HUES6 (cell line): ENCODE data around the gene FADD.

Source experiments
- H3K27ac ChIP-seq: 2 replicates; pipeline ENCODE4 v1.7.0; 2013; ENCODE audit warnings: low read depth, mild to moderate bottlenecking, low read length, inconsistent platforms
- H3K27me3 ChIP-seq: 2 replicates; pipeline ENCODE4 v1.6.1; 2013; ENCODE audit warnings: low read length; ENCODE audit not compliant: control insufficient read depth, insufficient read depth
- H3K36me3 ChIP-seq: 2 replicates; pipeline ENCODE4 v1.6.1; 2013; ENCODE audit warnings: low read length; ENCODE audit not compliant: control insufficient read depth, insufficient read depth
- H3K4me1 ChIP-seq: 2 replicates; pipeline ENCODE4 v1.6.1; 2013; ENCODE audit warnings: low read length; ENCODE audit not compliant: control insufficient read depth, insufficient read depth
- H3K4me3 ChIP-seq: 2 replicates; pipeline ENCODE4 v1.5.1; 2013; ENCODE audit warnings: low read depth, low read length
- H3K9ac ChIP-seq: one replicate; pipeline ENCODE4 v1.6.1; 2013; ENCODE audit warnings: mild to moderate bottlenecking, low read length
- H3K9me3 ChIP-seq: 2 replicates; pipeline ENCODE4 v1.6.1; 2013; ENCODE audit warnings: low read depth, low read length; ENCODE audit not compliant: control insufficient read depth, insufficient read depth

FADD gene

GRCh38 chr11:70233962-70234361 lies 30.9 kb downstream of the FADD start:
- Histone ChIP-seq H3K4me1 (peaks cover 7% of the 10 kb centered on the region; the same call in 1 of the 2 replicates), H3K4me3 (no peak overlapping the region), H3K9ac (no peak overlapping the region), H3K27ac (no peak overlapping the region), H3K27me3 (no peaks in the 10 kb centered on the region), H3K36me3 (no peaks in the 10 kb centered on the region), H3K9me3 (no peaks in the 10 kb centered on the region)

DNA sequence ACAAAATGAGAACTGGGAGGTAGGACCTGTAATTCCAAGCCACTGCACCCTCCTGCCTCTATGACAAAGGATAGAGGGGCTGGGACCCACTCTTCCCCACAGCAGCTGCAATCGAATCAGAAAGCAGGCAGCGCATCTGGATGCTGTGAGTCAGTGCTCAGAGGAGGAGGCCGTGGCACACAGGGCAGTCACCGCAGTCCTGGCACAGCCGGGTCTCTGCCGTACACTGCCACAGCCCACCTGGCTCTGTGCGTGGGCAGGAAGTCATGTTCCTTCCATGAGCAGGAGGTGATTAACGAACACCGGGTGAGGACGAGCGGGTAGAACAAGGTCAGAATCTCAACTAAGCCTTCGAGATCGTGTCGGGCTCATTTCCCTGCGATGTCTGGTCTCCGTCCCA lies 37.2 kb downstream of the FADD start:
- no peak overlapping the region for H3K9ac ChIP-seq
- no peaks in the 10 kb centered on the region for H3K27me3 ChIP-seq
- no peak overlapping the region for H3K27ac ChIP-seq
- 0 out of 2 replicates have a peak, but pooled peaks cover 3% of the 10 kb centered on the region for H3K4me1 ChIP-seq
- no peaks in the 10 kb centered on the region for H3K9me3 ChIP-seq
- H3K36me3 ChIP-seq, result no peaks in the 10 kb centered on the region
- no peak overlapping the region for H3K4me3 ChIP-seq

DNA sequence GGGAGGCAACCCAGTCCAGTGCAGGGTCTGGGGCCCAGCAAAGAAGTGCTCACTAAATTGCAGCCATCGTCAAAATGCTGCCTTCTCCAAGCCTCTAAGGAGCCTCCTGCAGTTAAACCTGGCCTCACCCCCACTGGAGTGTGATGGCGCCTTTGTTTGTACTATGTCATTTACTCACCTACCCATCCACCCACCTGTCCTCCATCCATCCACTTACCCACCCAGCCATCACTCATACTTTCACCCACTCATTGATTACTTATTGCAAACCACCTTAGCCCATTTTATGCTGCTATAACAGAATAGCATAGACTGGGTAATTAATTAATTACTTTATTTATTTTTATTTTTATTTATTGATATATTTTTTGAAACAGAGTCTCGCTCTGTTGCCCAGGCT lies 38.6 kb downstream of the FADD start:
- no peak overlapping the region for H3K9ac ChIP-seq
- no peaks in the 10 kb centered on the region for H3K9me3 ChIP-seq
- no peaks in the 10 kb centered on the region for H3K36me3 ChIP-seq
- H3K4me1 ChIP-seq, result 0 out of 2 replicates have a peak, but pooled peaks cover 3% of the 10 kb centered on the region
- no peaks in the 10 kb centered on the region for H3K27me3 ChIP-seq
- no peak overlapping the region for H3K4me3 ChIP-seq
- H3K27ac ChIP-seq, result no peak overlapping the region

- Histone ChIP-seq H3K4me3 (no peak overlapping the region), H3K27ac (no peak overlapping the region)
These were observed 39.8 kb downstream of the FADD start for GRCh38 chr11:70242885-70243284.

DNA sequence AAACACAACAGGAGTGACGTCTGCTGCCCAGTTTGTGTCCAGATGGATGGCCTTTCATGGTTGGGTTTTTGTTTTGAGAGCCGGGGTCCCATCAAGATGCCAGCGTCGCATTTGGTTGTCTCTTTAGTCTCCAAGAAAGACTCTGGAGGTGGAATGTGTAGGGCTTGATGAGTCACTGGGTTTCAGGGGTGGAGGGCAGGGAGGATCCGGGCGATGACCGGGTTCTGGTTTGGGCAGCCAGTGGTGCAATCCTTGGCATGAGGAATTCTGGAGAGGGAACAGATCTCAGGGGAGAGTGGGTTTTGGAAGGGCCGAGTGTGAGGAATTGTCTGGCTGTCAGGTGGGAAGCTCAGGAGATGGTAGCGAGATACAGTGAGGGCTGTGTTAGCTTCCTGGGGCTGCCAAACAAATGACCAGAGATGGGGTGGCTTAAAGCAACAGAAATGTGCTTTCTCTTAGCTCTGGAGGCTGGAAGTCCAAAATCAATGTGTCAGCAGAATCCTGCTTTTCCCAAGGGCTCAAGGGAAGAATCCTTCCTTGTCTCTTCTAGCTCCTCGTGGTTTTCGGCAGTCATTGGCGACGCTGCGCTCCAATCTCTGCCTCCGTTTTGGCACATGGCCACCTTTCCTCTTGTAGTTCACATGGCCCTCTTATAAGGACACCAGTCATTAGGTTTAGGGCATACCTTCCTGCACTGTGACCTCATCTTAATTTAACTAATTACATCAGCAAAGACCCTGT lies 41.0 kb downstream of the FADD start:
- no peaks in the 10 kb centered on the region for H3K27me3 ChIP-seq

More at GRCh38 chr11:70242885-70243284, 39.8 kb downstream of the FADD start:
- H3K27me3 ChIP-seq, result no peaks in the 10 kb centered on the region
- H3K4me1 ChIP-seq, result peaks cover 8% of the 10 kb centered on the region
- no peaks in the 10 kb centered on the region for H3K36me3 ChIP-seq
- no peak overlapping the region for H3K9ac ChIP-seq
- no peaks in the 10 kb centered on the region for H3K9me3 ChIP-seq

DNA sequence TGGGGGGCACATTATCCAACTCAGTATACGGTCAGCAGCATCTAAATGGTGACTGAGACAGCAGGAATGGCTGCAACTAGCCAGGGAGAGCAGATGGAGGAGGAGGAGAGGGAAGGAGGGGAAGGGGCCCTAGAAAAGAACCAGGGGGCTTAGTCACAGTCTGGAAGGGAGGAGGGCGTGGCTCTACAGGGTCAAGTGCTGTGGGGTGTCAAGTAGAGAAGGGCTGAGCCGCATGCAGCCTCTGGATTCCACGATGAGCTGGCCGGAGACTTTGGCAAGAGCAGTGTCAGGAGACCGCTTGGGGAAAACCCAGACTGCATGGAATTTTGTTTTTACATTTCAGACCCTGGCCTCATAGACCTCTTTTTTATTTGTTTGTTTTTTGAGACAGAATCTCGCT lies 41.6 kb downstream of the FADD start:
- H3K9me3 ChIP-seq, result no peaks in the 10 kb centered on the region
- H3K9ac ChIP-seq, result no peak overlapping the region
- no peaks in the 10 kb centered on the region for H3K36me3 ChIP-seq
- H3K4me3 ChIP-seq, result no peak overlapping the region
- peaks cover 8% of the 10 kb centered on the region for H3K4me1 ChIP-seq
- H3K27ac ChIP-seq, result no peak overlapping the region
- no peaks in the 10 kb centered on the region for H3K27me3 ChIP-seq

More for the DNA sequence above, 41.0 kb downstream of the FADD start:
- no peaks in the 10 kb centered on the region for H3K9me3 ChIP-seq
- H3K9ac ChIP-seq, result no peak overlapping the region
- H3K4me3 ChIP-seq, result no peak overlapping the region
- H3K36me3 ChIP-seq, result no peaks in the 10 kb centered on the region
- H3K4me1 ChIP-seq, result peaks cover 8% of the 10 kb centered on the region
- H3K27ac ChIP-seq, result no peak overlapping the region

DNA sequence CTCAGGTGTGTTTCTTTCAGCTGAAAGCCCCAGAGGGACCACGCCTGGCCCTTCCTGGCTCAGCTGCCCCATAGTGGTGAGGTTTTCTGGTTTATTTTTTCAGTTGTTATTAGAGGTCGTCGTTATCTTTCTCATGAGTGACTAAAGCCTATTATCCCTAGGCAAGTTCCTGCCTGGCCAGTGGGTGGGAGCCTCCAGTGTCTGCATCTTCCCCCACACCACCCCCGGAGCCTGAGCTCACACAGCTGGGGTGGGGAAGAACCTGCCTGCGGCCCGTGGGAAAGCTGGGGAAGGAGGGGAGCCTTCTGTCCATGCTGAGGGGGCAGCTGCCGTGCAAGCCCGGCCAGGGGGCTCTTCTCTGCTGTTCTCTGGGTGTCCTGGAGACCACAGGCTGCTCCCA lies 43.1 kb downstream of the FADD start:
- H3K36me3 ChIP-seq, result no peaks in the 10 kb centered on the region
- H3K27ac ChIP-seq, result no peak overlapping the region
- H3K9me3 ChIP-seq, result no peaks in the 10 kb centered on the region
- no peaks in the 10 kb centered on the region for H3K27me3 ChIP-seq
- no peak overlapping the region for H3K9ac ChIP-seq
- peaks cover 8% of the 10 kb centered on the region for H3K4me1 ChIP-seq
- no peak overlapping the region for H3K4me3 ChIP-seq

- Histone ChIP-seq H3K9ac (no peak overlapping the region), H3K36me3 (no peaks in the 10 kb centered on the region), H3K4me1 (peaks cover 12% of the 10 kb centered on the region), H3K27ac (no peak overlapping the region), H3K9me3 (no peaks in the 10 kb centered on the region), H3K4me3 (no peak overlapping the region), H3K27me3 (no peaks in the 10 kb centered on the region)
These were observed 44.1 kb downstream of the FADD start for GRCh38 chr11:70247042-70247709.

DNA sequence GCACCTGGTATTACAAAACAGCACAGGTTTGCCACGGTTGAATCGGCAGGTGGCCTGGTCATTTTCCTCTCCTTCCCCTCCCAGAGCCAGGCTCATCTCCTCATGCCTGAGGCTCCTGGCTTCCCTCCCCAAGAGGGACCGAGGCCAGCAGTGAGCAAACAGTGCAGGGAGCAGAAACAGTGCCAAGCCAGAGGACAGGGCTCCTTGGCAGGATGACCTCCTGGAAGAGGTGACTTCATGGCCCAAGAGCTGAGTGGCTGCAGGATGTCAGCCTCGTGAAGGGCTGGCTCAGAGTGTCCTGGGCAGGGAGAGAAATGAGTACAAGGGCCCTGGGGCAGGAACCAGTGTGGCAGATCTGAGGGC lies 44.6 kb downstream of the FADD start:
- H3K9me3 ChIP-seq, result no peaks in the 10 kb centered on the region
- H3K4me1 ChIP-seq, result peaks cover 12% of the 10 kb centered on the region
- no peak overlapping the region for H3K9ac ChIP-seq
- no peak overlapping the region for H3K4me3 ChIP-seq
- H3K27me3 ChIP-seq, result no peaks in the 10 kb centered on the region
- no peak overlapping the region for H3K27ac ChIP-seq
- H3K36me3 ChIP-seq, result no peaks in the 10 kb centered on the region

DNA sequence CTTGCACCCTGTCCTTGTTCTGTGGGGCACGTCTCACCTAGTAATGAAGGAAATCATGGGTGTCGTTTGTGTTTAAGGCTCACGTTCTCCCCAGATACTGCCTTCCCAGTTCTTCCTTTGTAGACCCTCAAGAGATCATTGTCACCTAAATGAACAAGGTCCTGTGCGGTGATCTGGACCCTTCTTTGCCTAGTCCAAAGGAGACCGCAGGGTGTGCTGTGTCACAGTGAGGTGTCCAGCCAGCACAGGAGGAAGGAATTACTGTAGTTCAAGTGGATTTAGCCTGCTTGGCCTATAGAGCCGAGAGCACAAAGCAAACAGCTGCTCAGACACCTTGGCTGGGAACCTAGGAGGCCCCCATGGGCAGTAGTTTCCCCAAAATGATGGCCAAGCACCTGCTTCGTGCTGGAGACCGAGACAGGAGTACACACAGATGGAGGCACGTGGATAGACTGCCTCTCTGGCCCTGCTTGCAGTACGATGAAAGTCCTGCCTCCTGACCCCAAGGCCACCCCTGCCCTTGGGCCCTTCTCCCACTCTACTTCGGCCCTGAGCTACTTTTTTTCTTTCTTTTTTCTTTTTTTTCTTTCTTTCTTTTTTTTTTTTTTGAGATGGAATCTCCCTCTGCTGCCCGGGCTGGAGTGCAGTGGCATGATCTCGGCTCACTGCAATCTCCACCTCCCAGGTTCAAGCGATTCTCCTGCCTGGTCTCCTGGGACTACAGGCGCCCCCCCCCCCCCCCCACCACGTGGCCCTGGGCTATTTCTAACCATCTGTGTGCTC lies 48.0 kb downstream of the FADD start:
- Histone ChIP-seq H3K4me1 (peaks cover 9% of the 10 kb centered on the region), H3K36me3 (no peaks in the 10 kb centered on the region), H3K27ac (no peak overlapping the region), H3K4me3 (no peak overlapping the region), H3K9me3 (no peaks in the 10 kb centered on the region), H3K27me3 (no peaks in the 10 kb centered on the region), H3K9ac (no peak overlapping the region)
